Stomach (tissue), 9 donors: ENCODE results near the gene MYMX. TPM values are rescaled to one million over a fixed set of nuclear protein-coding genes. Genes with fewer than 3 reads are reported as not detected.

ENCODE experiments used
- DNase-seq, 2 donors: peaks; one replicate each; pipeline versions ENCODE4 v3.0.0 to v3.0.0-alpha.2; 2013 to 2019
- H3K27ac ChIP-seq, 5 donors: fragments of 200-600 bp in 4 of 5; sonication (generic) in 4 of 5; one replicate each; pipeline ENCODE4 v1.5.1; 2013 to 2019; ENCODE audit warnings: mild to moderate bottlenecking in 1 of 5, moderate library complexity in 1 of 5
- H3K27me3 ChIP-seq, 3 donors: fragments of 200-600 bp; sonication (generic); one replicate each; pipeline ENCODE4 v1.5.1; 2017 to 2019; ENCODE audit warnings: mixed run types in 1 of 3
- H3K36me3 ChIP-seq, 4 donors: fragments of 200-600 bp; sonication (generic); 1 replicate in 3 of 4; 2 replicates in 1 of 4; pipeline ENCODE4 v1.5.1; 2016 to 2019
- H3K4me1 ChIP-seq, 4 donors: fragments of 200-600 bp; sonication (generic); one replicate each; pipeline ENCODE4 v1.5.1; 2016 to 2019
- H3K4me3 ChIP-seq, 4 donors: fragments of 200-600 bp; sonication (generic) in 3 of 4; one replicate each; pipeline ENCODE4 v1.5.1; 2016 to 2019; ENCODE audit warnings: mild to moderate bottlenecking in 1 of 4
- H3K9me3 ChIP-seq, 4 donors: fragments of 200-600 bp; sonication (generic); one replicate each; pipeline ENCODE4 v1.5.1; 2016 to 2019
- EP300 ChIP-seq: sonication (generic); formaldehyde crosslinking; IDR thresholded peaks from one replicate; pipeline ENCODE4 v1.6.1; 2017; ENCODE audit warnings: antibody characterized with exemption
- POLR2A ChIP-seq, 4 donors: fragments of 450-650 bp; IDR thresholded peaks; one replicate each; pipeline ENCODE4 v1.6.1; 2016; ENCODE audit warnings: antibody characterized with exemption in 4 of 4, control low read depth in 2 of 4, mild to moderate bottlenecking in 1 of 4, moderate library complexity in 1 of 4
- POLR2AphosphoS5 ChIP-seq, 3 donors: sonication (generic); formaldehyde crosslinking; IDR thresholded peaks; one replicate each; pipeline ENCODE4 v1.6.1; 2016; ENCODE audit warnings: antibody characterized with exemption in 3 of 3
- WGBS, 5 donors: extraction: QIAGEN DNeasy Blood & Tissue Kit in 3 of 5; methylation state at CpG; one replicate each; pipeline versions ENCODE4 v1.1.5 to v1.1.7; 2013 to 2018; 5-methylcytosine and 5-hydroxymethylcytosine counted together
- intact Hi-C: fragments of 100-400 bp; cut with DNase I; formaldehyde crosslinking; loops from one replicate; pipeline ENCODE4 v1.15.1; 2023; ENCODE audit warnings: low total_unique reads
- polyA plus RNA-seq, 3 donors: library from polyadenylated mRNA; stranded (reverse); fragments of 200-250 nt; gene quantifications; one replicate each; pipeline ENCODE4 v1.2.3, GENCODE V29; 2013
- total RNA-seq, 5 donors: library from RNA; depleted of rRNA; stranded (reverse); fragments of >200 nt; gene quantifications; one replicate each; pipeline versions ENCODE4 v1.1.0 to v1.2.3, GENCODE V29; 2014 to 2016
- TF ChIP-seq, protein P1 (sequence below), 7 experiments: fragments of 450-650 bp in 4 of 7; fragments of 200-600 bp in 3 of 7; sonication (generic) in 3 of 7; IDR thresholded peaks; one replicate each; pipeline ENCODE4 v1.5.1; 2016 to 2019; ENCODE audit warnings: antibody characterized with exemption in 7 of 7, control low read depth in 2 of 7, mild to moderate bottlenecking in 1 of 7
- donor health status: healthy with polysubstance abuse.
- donor health status: Bipolar disorder and iron deficiency.
- donor health status: healthy.

The MYMX gene
- total and polyA plus RNA-seq, 8 donors: 0.95 to 3.4 TPM; not detected in 6

DNA sequence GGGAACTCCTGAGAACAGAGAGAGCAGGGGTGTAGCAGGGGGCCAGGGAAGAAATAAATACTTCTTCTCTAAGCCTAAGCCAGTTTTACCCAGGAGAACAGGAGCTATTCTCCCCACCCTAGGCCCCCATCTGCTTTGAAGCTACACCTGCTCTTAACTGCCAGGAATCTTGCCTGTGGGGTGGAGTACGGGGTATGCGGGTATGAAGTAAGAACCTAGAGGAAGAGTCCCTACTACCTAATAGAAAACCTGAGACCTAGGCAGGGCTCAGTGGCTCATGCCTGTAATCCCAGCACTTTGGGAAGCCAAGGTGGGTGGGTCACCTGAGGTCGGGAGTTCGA lies 8.2 kb downstream of the MYMX start:
- WGBS, 5 donors: 76 to 88% (median 83%) methylated on average over 4 of the region's 4 CpGs
- TF ChIP-seq POLR2AphosphoS5 (IDR thresholded peaks at IDR 0.05): no peak
- no peak for TF ChIP-seq EP300
- TF ChIP-seq, protein P1, sequence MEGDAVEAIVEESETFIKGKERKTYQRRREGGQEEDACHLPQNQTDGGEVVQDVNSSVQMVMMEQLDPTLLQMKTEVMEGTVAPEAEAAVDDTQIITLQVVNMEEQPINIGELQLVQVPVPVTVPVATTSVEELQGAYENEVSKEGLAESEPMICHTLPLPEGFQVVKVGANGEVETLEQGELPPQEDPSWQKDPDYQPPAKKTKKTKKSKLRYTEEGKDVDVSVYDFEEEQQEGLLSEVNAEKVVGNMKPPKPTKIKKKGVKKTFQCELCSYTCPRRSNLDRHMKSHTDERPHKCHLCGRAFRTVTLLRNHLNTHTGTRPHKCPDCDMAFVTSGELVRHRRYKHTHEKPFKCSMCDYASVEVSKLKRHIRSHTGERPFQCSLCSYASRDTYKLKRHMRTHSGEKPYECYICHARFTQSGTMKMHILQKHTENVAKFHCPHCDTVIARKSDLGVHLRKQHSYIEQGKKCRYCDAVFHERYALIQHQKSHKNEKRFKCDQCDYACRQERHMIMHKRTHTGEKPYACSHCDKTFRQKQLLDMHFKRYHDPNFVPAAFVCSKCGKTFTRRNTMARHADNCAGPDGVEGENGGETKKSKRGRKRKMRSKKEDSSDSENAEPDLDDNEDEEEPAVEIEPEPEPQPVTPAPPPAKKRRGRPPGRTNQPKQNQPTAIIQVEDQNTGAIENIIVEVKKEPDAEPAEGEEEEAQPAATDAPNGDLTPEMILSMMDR (IDR thresholded peaks at IDR 0.05): no peak
- no peak for TF ChIP-seq POLR2A (IDR thresholded peaks at IDR 0.05)
- intact Hi-C loops: no loop called here
- no peak for DNase-seq
- H3K4me1 ChIP-seq: peaks cover 69 to 99% (median 88%) of the 10 kb centered on the region in 4 donors
- no peaks in the 10 kb centered on the region for H3K27me3 ChIP-seq
- H3K36me3 ChIP-seq: peaks cover 4 to 19% (median 16%) of the 10 kb centered on the region in 4 donors
- H3K9me3 ChIP-seq: no peaks in the 10 kb centered on the region
- peak overlapping the region in 3 of 5 donors; percentile 20 to 95 (median 95) for H3K27ac ChIP-seq
- H3K4me3 ChIP-seq: peak overlapping the region; percentile 52 to 86 (median 68)

DNA sequence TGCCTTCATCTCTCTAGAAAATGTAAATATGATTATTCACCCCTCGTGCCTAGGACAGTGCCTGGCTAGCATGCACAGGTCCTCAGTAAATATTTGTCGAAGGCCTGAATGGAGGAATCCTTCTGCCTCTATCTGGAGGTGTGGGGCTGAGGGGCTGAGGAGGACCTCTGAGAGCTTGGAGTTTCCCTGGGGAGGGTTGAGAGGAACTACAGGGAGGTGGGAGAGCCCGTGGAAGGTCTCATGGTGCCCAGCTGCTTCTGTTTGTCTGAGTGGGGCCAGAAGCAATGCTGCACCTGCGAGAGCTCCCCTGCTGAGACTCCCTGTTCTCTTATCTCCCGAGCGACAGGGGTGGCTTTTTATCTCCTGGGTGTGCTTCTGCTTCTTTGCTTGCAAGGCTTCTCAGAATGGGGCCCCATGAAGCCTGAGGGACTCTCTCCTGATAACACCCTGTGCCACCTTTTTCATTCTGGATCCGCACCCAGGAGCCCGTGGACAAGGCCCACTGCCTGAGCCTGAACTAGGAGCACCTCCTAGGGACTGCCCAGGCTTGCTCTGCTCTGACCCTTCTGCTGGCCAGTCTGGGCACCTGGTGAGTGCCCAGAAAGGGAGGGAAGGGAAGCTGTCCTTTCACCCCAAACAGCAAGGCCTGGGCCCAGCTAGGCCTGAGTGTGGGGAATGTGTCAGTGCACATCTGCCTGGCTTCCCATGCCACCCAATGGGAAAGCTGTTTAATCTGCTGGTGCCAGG lies 9.0 kb downstream of the MYMX start:
- WGBS, 5 donors: 24 to 54% (median 42%) methylated on average over 8 of the region's 8 CpGs
- Histone ChIP-seq H3K36me3 (peaks cover 12 to 27% (median 24%) of the 10 kb centered on the region in 4 donors), H3K4me3 (no peak overlapping the region), H3K27ac (peak overlapping the region in 4 of 5 donors; percentile 32 to 95 (median 61)), H3K9me3 (no peaks in the 10 kb centered on the region), H3K4me1 (peaks cover 61 to 99% (median 84%) of the 10 kb centered on the region in 4 donors), H3K27me3 (no peaks in the 10 kb centered on the region)
- intact Hi-C loops: no loop called here
- no peak for TF ChIP-seq EP300
- TF ChIP-seq POLR2A (IDR thresholded peaks at IDR 0.05): no peak
- TF ChIP-seq, protein P1 (IDR thresholded peaks at IDR 0.05): no peak
- no peak for TF ChIP-seq POLR2AphosphoS5 (IDR thresholded peaks at IDR 0.05)
- peak in 1 of 2 donors; percentile 44 for DNase-seq

DNA sequence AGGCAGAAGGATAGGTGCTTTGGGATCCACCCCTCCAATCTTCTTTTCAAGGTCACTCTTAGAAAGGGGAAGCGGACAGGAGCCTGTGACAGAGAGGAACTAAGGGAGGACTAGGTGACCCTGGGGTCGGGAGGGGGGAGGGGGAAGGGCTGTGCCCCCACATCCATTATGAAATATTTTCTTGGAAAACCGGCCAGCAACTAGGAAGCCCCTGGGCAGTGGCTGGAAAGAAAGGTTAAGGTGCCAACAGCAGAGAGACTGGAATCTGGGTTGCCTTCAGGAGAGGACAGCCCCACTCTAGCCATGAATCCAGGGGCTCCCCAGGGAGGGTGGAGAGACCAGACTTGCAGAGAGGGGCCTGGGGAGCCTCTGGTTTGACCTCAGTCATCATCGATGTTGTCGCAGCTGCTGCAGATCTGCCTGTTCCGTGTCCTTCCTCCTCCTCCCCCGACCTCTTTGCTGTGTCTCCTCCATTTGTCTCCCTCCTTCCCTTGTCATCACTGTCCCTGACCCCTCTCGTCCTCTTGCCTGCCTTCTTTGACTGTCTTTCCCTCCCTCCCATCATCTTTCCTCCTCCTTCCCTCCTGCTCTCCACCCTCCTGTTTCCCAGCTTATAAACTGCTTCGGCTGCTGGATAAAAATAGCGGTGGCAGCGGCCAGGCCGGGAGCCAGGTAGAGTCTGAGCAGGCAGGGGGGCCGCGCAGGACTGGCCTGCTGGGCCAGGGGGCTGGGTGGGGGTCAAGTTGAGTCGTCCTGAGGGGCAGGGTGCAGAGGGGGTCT lies 9.8 kb downstream of the MYMX start:
- WGBS, 5 donors: 45 to 68% (median 57%) methylated on average over 15 of the region's 15 CpGs
- Histone ChIP-seq H3K4me1 (peaks cover 53 to 99% (median 80%) of the 10 kb centered on the region in 4 donors), H3K9me3 (no peaks in the 10 kb centered on the region), H3K27me3 (no peaks in the 10 kb centered on the region), H3K27ac (peak overlapping the region in 4 of 5 donors; percentile 32 to 95 (median 61)), H3K4me3 (peak overlapping the region; percentile 16 to 22 (median 16)), H3K36me3 (peaks cover 20 to 35% (median 32%) of the 10 kb centered on the region in 4 donors)
- TF ChIP-seq EP300 (no peak), POLR2AphosphoS5 (IDR thresholded peaks at IDR 0.05) (no peak), POLR2A (IDR thresholded peaks at IDR 0.05) (no peak)
- TF ChIP-seq, protein P1 (IDR thresholded peaks at IDR 0.05): no peak
- intact Hi-C loops: no loop called here
- peak in 1 of 2 donors; percentile 53 for DNase-seq

DNA sequence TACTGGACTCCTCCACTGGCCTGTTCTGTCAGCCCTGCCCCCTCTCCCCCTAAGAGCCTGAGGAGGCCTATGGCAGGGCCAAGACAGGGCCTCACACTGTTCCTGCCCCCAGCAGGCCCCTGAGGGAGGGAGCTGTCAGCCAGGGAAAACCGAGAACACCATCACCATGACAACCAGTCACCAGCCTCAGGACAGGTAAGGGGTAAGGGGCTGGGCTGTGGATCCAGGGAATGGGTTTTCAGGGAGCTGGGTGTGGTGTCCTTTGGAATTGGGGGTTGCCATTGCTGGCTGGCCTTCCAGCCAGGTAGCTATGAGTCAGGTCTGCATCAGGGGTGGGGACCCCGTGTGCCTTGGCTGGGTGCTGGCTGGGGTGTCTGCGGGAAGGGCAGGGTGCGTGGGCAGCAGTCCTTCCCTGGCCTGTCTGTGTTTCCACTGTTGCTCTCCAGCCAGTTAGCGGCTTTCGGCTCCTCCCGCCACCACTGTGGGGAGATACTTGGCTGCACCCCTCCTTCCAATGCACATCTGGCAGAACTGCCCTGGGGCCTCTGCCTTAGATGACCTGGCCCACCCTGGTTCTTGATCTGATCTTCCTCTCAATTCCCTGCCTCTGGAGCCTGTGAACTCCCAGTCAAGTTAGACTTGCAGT lies 10.5 kb downstream of the MYMX start:
- H3K4me1 ChIP-seq: peaks cover 46 to 99% (median 76%) of the 10 kb centered on the region in 4 donors
- intact Hi-C loops: no loop called here
- 62 to 86% (median 76%) methylated on average over 3 to 7 of the region's 7 CpGs for WGBS, 5 donors
- peaks cover 26 to 42% (median 39%) of the 10 kb centered on the region in 4 donors for H3K36me3 ChIP-seq
- no peaks in the 10 kb centered on the region for H3K9me3 ChIP-seq
- H3K27ac ChIP-seq: peak overlapping the region in 4 of 5 donors; percentile 30 to 95 (median 61)
- DNase-seq: peak in 1 of 2 donors; percentile 46
- TF ChIP-seq EP300 (no peak), POLR2A (IDR thresholded peaks at IDR 0.05) (no peak)
- H3K27me3 ChIP-seq: no peaks in the 10 kb centered on the region
- peak overlapping the region; percentile 16 to 22 (median 16) for H3K4me3 ChIP-seq
